Endothelial cell of umbilical vein (primary cell): ENCODE data around the gene NOTCH1. TPM values are rescaled to one million over a fixed set of nuclear protein-coding genes. Genes with fewer than 3 reads are reported as not detected.

Experiments
- BruUV-seq: library from RNA; stranded (reverse); fragments of 400-500 nt; replicated peaks from 2 replicates; lab custom pipeline; 2021; lab: Mats Ljungman, UMichigan
- CTCF ChIA-PET: fragments of 300-600, 350-600 bp; sonication (Branson Sonifier 250); formaldehyde crosslinking; loops from one replicate; lab custom pipeline; 2021; ENCODE audit warnings: antibody characterized with exemption, inconsistent platforms; lab: Charles Lee
- POLR2A ChIA-PET: fragments of 300-600, 350-600 bp; sonication (Branson Sonifier 250); formaldehyde crosslinking; loops from one replicate; lab custom pipeline; 2021; ENCODE audit warnings: antibody characterized with exemption, inconsistent platforms; lab: Charles Lee
- DNase-seq: peaks from one replicate; pipeline ENCODE4 v3.0.0-alpha.2; 2011; ENCODE audit warnings: low read depth, low spot score
- FAIRE-seq: peaks from 2 replicates; lab custom pipeline; 2011; peaks lifted over from hg19 to GRCh38; lab: Jason Lieb, UNC
- H2AFZ ChIP-seq: 2 replicates; pipeline ENCODE4 v1.6.0; 2012; ENCODE audit warnings: low read depth, low read length, control low read depth, inconsistent platforms
- H3K27ac ChIP-seq: 2 replicates; pipeline ENCODE4 v1.5.1; 2011; ENCODE audit warnings: low read depth, mild to moderate bottlenecking, control low read depth, low read length, moderate library complexity; ENCODE audit not compliant: insufficient read depth
- H3K27me3 ChIP-seq, 2 experiments: 2 replicates each; pipeline versions ENCODE4 v1.6.0 to v1.6.1; 2011; ENCODE audit warnings: low read length in 2 of 2, mixed read lengths in 1 of 2; ENCODE audit not compliant: control insufficient read depth in 2 of 2, insufficient read depth in 2 of 2
- H3K36me3 ChIP-seq, 2 experiments: 2 replicates in 1 of 2; 3 replicates in 1 of 2; pipeline ENCODE4 v1.5.1; 2011; ENCODE audit warnings: low read length in 2 of 2, mild to moderate bottlenecking in 1 of 2, moderate library complexity in 1 of 2; ENCODE audit not compliant: control insufficient read depth in 2 of 2, insufficient read depth in 2 of 2; ENCODE audit errors: extremely low read depth in 1 of 2
- H3K4me1 ChIP-seq: 3 replicates; pipeline ENCODE4 v1.5.1; 2011; ENCODE audit warnings: mild to moderate bottlenecking, low read length; ENCODE audit not compliant: control insufficient read depth, insufficient read depth; ENCODE audit errors: extremely low read depth
- H3K4me2 ChIP-seq: 2 replicates; pipeline ENCODE4 v1.6.1; 2011; ENCODE audit warnings: low read length, control low read depth, mixed read lengths; ENCODE audit not compliant: insufficient read depth
- H3K4me3 ChIP-seq, 3 experiments: fragments of 200-600 bp in 1 of 3; sonication (generic), shearing (Covaris generic) in 1 of 3; replicated peaks in 1 of 3; 2 replicates each; pipeline ENCODE4 v1.5.1; 2011 to 2016; ENCODE audit warnings: control low read depth in 3 of 3, low read length in 3 of 3, mild to moderate bottlenecking in 2 of 3, inconsistent platforms in 1 of 3, low read depth in 1 of 3, moderate library complexity in 1 of 3; ENCODE audit not compliant: insufficient read depth in 1 of 3
- H3K79me2 ChIP-seq: 2 replicates; pipeline ENCODE4 v1.6.0; 2012; ENCODE audit warnings: low read length, inconsistent platforms; ENCODE audit not compliant: control insufficient read depth, insufficient read depth
- H3K9ac ChIP-seq: replicated peaks from 2 replicates; pipeline ENCODE3; 2011; ENCODE audit warnings: low read length, control low read depth; ENCODE audit not compliant: insufficient read depth; ENCODE audit errors: extremely low read depth
- H3K9me1 ChIP-seq: replicated peaks from 3 replicates; pipeline ENCODE4 v1.6.0; 2011; ENCODE audit warnings: mild to moderate bottlenecking, low read length; ENCODE audit not compliant: control insufficient read depth, insufficient read depth; ENCODE audit errors: extremely low read depth
- H3K9me3 ChIP-seq: replicated peaks from 2 replicates; pipeline ENCODE4 v1.5.1; 2012; ENCODE audit warnings: low read length, inconsistent platforms; ENCODE audit not compliant: control insufficient read depth, insufficient read depth
- H4K20me1 ChIP-seq: replicated peaks from 2 replicates; pipeline ENCODE3; 2011; ENCODE audit warnings: mild to moderate bottlenecking, low read length; ENCODE audit not compliant: control insufficient read depth, insufficient read depth; ENCODE audit errors: extremely low read depth
- CTCF ChIP-seq, 2 donors: IDR thresholded peaks; 1 replicate in 1 of 2; 2 replicates in 1 of 2; pipeline ENCODE4 v1.5.1; 2011; ENCODE audit warnings: low read length in 2 of 2, mild to moderate bottlenecking in 2 of 2, moderate library complexity in 2 of 2, control low read depth in 1 of 2, inconsistent platforms in 1 of 2, low read depth in 1 of 2; ENCODE audit not compliant: insufficient read depth in 1 of 2; ENCODE audit errors: extremely low read depth in 1 of 2
- EZH2 ChIP-seq: IDR thresholded peaks from 2 replicates; pipeline ENCODE4 v1.6.1; 2012; ENCODE audit warnings: borderline replicate concordance, low read depth, mild to moderate bottlenecking, moderate library complexity, low read length, inconsistent platforms; ENCODE audit not compliant: severe bottlenecking
- FOS ChIP-seq: IDR thresholded peaks from 2 replicates; pipeline ENCODE4 v1.6.1; 2011; ENCODE audit warnings: mild to moderate bottlenecking, low read length, moderate library complexity, borderline replicate concordance; ENCODE audit not compliant: insufficient read depth
- GATA2 ChIP-seq: IDR thresholded peaks from 2 replicates; pipeline ENCODE4 v1.7.0; 2011; ENCODE audit warnings: low read depth, mild to moderate bottlenecking, moderate library complexity, mixed read lengths, low read length; ENCODE audit not compliant: insufficient read length, insufficient read depth
- JUN ChIP-seq: IDR thresholded peaks from 2 replicates; pipeline ENCODE4 v1.6.1; 2011; ENCODE audit warnings: borderline replicate concordance, low read depth; ENCODE audit not compliant: insufficient read length, insufficient read depth
- MAX ChIP-seq: IDR thresholded peaks from 2 replicates; pipeline ENCODE4 v1.6.1; 2011; ENCODE audit not compliant: insufficient read depth, insufficient read length
- MYC ChIP-seq: IDR thresholded peaks from one replicate; pipeline ENCODE4 v1.6.1; 2011; ENCODE audit warnings: mild to moderate bottlenecking, low read depth, low read length
- POLR2A ChIP-seq: IDR thresholded peaks from 2 replicates; pipeline ENCODE4 v1.6.1; 2012; ENCODE audit warnings: low read depth, mild to moderate bottlenecking, control low read depth, low read length
- POLR2AphosphoS5 ChIP-seq: IDR thresholded peaks from 2 replicates; pipeline ENCODE4 v1.6.1; 2012; ENCODE audit warnings: low read depth, mild to moderate bottlenecking, control low read depth, low read length, moderate library complexity; ENCODE audit not compliant: insufficient read depth
- dilution Hi-C: fragments of 300-500 bp; cut with MboI; formaldehyde crosslinking; loops from one replicate; pipeline ENCODE4 v1.15.0; 2019; ENCODE audit warnings: low sequenced_read_pairs; ENCODE audit not compliant: extremely low pct_ligation_motif_present
- intact Hi-C: fragments of 100-400 bp; cut with micrococcal nuclease; formaldehyde crosslinking; loops from one replicate; pipeline ENCODE4 v1.10.0; 2022
- polyA plus RNA-seq, 4 experiments: library from polyadenylated mRNA; depleted of rRNA in 3 of 4; stranded (reverse) in 3 of 4; unstranded in 1 of 4; fragments of >200 nt; gene quantifications; 2 replicates each; pipeline versions ENCODE4 v1.2.1 to v1.2.3, GENCODE V29; 2011 to 2012; ENCODE audit warnings: missing spikeins in 1 of 4
- total RNA-seq: library from RNA; stranded (reverse); gene quantifications from 2 replicates; pipeline ENCODE4 v1.2.3, GENCODE V29; 2021

NOTCH1 gene
- total and polyA plus RNA-seq, 2 donors (not counting 3 experiments of a cell fraction or from before 2014, with no cell fraction given): 31.7 to 153 TPM

- no peaks in the 10 kb centered on the region for H3K79me2 ChIP-seq
- H3K9me1 ChIP-seq: no peaks in the 10 kb centered on the region
- H3K27ac ChIP-seq: no peak overlapping the region
- no TSS peak for BruUV-seq
- FAIRE-seq (no peak), DNase-seq (no peak)
- dilution Hi-C loops: loop anchor here (10.0 kb wide), 1 partner anchor 69 kb away; the partner anchor contains the start of gene SEC16A
- intact Hi-C loops: no loop called here
- no peaks in the 10 kb centered on the region for H3K36me3 ChIP-seq
- TF ChIP-seq POLR2A (no peak), FOS (no peak), POLR2AphosphoS5 (no peak), JUN (no peak), EZH2 (no peak), CTCF (IDR thresholded peaks at IDR 0.05; ENCODE audit: extremely low read depth in 1 of 2, insufficient read depth in 1 of 2, low read depth in 1 of 2, low read length in 2 of 2) (no peak), MYC (no peak), GATA2 (no peak), MAX (no peak)
- CTCF ChIA-PET: no interaction called here
- H3K9me3 ChIP-seq: no peaks in the 10 kb centered on the region
- H3K9ac ChIP-seq: no peak overlapping the region
- no peak overlapping the region for H3K4me3 ChIP-seq
- POLR2A ChIA-PET: no interaction called here
- no peaks in the 10 kb centered on the region for H4K20me1 ChIP-seq
- peaks cover 9% of the 10 kb centered on the region for H3K4me1 ChIP-seq
- no peak overlapping the region for H3K4me2 ChIP-seq
- no peaks in the 10 kb centered on the region for H3K27me3 ChIP-seq
- no peak overlapping the region for H2AFZ ChIP-seq
Observed at GRCh38 chr9:136553581-136553980, 7.7 kb upstream of the NOTCH1 start.
